ENCODE data around the gene FGFR3. TPM values are rescaled to one million over a fixed set of nuclear protein-coding genes. Genes with fewer than 3 reads are reported as not detected.

Gene FGFR3
- total and polyA plus RNA-seq, 2 of the 4 experiments (the other 2 are of a cell fraction): 0.18 to 0.67 TPM

DNA sequence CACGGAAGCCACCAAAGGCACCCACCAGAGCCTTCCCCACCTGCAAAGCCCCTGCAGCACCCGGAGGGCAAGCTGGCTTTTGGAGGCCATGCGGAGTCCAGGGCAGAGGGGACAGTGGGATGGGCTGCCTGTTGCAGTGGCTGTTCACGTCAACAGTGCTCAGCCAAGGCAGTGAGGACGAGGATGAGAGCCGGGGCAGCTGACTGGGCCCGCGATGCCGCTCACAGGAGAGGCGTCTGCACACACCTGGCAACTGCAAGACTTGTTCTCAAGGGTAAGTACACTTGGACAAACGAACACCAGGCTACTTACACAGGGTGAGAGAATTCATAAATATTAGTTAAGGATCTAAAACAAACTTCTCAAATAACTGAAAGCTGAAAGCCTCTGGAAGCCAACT is 19.6 kb downstream of the FGFR3 start:
- no peak overlapping the region for H3K27ac ChIP-seq (ENCODE audit: insufficient read depth, low read length)
- H3K14ac ChIP-seq (replicated peaks; ENCODE audit: low read depth, low read length): no peak overlapping the region
- no peak overlapping the region for H3K18ac ChIP-seq (ENCODE audit: low read depth, low read length)
- H3K4me2 ChIP-seq (ENCODE audit: low read depth, low read length): no peak overlapping the region
- H4K8ac ChIP-seq (ENCODE audit: low read depth in 2 of 2, low read length in 2 of 2): no peak overlapping the region
- no peak overlapping the region for H3K23ac ChIP-seq (ENCODE audit: low read depth, low read length)
- H2BK120ac ChIP-seq (ENCODE audit: low read depth, low read length): no peak overlapping the region
- no peaks in the 10 kb centered on the region for H3K79me1 ChIP-seq (ENCODE audit: low read depth in 1 of 2, low read length in 2 of 2)
- no peak overlapping the region for H2BK5ac ChIP-seq (ENCODE audit: low read depth, low read length, poor library complexity, severe bottlenecking)
- no peak overlapping the region for H2BK15ac ChIP-seq (ENCODE audit: low read depth, low read length)
- in situ Hi-C loops (cut with MboI; ENCODE audit: low sequenced_read_pairs): loop anchor here (5.0 kb wide), 1 partner anchor 70 kb away; no protein-coding TSS in a partner anchor
- DNase-seq (no peak), ATAC-seq (ENCODE audit: low read depth) (no peak)
- peaks cover 38% of the 10 kb centered on the region for H3K36me3 ChIP-seq (ENCODE audit: control insufficient read depth, insufficient read depth, low read length)
- no peak overlapping the region for H2AK5ac ChIP-seq (ENCODE audit: low read depth, low read length)
- TF ChIP-seq, protein P1, sequence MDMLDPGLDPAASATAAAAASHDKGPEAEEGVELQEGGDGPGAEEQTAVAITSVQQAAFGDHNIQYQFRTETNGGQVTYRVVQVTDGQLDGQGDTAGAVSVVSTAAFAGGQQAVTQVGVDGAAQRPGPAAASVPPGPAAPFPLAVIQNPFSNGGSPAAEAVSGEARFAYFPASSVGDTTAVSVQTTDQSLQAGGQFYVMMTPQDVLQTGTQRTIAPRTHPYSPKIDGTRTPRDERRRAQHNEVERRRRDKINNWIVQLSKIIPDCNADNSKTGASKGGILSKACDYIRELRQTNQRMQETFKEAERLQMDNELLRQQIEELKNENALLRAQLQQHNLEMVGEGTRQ (IDR thresholded peaks at IDR 0.05; ENCODE audit: low read depth, low read length): no peak
- TF ChIP-seq, protein P2, sequence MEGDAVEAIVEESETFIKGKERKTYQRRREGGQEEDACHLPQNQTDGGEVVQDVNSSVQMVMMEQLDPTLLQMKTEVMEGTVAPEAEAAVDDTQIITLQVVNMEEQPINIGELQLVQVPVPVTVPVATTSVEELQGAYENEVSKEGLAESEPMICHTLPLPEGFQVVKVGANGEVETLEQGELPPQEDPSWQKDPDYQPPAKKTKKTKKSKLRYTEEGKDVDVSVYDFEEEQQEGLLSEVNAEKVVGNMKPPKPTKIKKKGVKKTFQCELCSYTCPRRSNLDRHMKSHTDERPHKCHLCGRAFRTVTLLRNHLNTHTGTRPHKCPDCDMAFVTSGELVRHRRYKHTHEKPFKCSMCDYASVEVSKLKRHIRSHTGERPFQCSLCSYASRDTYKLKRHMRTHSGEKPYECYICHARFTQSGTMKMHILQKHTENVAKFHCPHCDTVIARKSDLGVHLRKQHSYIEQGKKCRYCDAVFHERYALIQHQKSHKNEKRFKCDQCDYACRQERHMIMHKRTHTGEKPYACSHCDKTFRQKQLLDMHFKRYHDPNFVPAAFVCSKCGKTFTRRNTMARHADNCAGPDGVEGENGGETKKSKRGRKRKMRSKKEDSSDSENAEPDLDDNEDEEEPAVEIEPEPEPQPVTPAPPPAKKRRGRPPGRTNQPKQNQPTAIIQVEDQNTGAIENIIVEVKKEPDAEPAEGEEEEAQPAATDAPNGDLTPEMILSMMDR (conservative IDR thresholded peaks at IDR 0.05; ENCODE audit: low read depth, low read length): no peak
- TF ChIP-seq RAD21 (IDR thresholded peaks at IDR 0.05; ENCODE audit: low read length): no peak
- no peak for TF ChIP-seq MAFK (IDR thresholded peaks at IDR 0.05; ENCODE audit: low read depth, low read length)
- TF ChIP-seq CEBPB (IDR thresholded peaks at IDR 0.05; ENCODE audit: low read depth, low read length): no peak
- TF ChIP-seq, protein P3, sequence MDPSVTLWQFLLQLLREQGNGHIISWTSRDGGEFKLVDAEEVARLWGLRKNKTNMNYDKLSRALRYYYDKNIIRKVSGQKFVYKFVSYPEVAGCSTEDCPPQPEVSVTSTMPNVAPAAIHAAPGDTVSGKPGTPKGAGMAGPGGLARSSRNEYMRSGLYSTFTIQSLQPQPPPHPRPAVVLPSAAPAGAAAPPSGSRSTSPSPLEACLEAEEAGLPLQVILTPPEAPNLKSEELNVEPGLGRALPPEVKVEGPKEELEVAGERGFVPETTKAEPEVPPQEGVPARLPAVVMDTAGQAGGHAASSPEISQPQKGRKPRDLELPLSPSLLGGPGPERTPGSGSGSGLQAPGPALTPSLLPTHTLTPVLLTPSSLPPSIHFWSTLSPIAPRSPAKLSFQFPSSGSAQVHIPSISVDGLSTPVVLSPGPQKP (IDR thresholded peaks at IDR 0.05; ENCODE audit: borderline replicate concordance, low read depth, low read length): no peak
- TF ChIP-seq FOS (IDR thresholded peaks at IDR 0.05; ENCODE audit: low read depth, low read length): no peak
- no peak for TF ChIP-seq MAZ (IDR thresholded peaks at IDR 0.05; ENCODE audit: borderline replicate concordance, low read depth, low read length)
- TF ChIP-seq MXI1 (IDR thresholded peaks at IDR 0.05; ENCODE audit: borderline replicate concordance, low read depth, low read length): no peak
- no peak for TF ChIP-seq CHD1 (IDR thresholded peaks at IDR 0.05; ENCODE audit: low read depth, low read length)
- TF ChIP-seq POLR2A (IDR thresholded peaks at IDR 0.05; ENCODE audit: low read depth, low read length): no peak
- TF ChIP-seq RFX5 (IDR thresholded peaks at IDR 0.05; ENCODE audit: low read depth, low read length): no peak
- no peak for TF ChIP-seq BHLHE40 (IDR thresholded peaks at IDR 0.05; ENCODE audit: low read depth, low read length)
- no peak for TF ChIP-seq NFE2L2 (IDR thresholded peaks at IDR 0.05; ENCODE audit: low read depth, low read length)
- no peak for TF ChIP-seq SMC3 (IDR thresholded peaks at IDR 0.05; ENCODE audit: low read depth, low read length)
- no peak for TF ChIP-seq RCOR1 (IDR thresholded peaks at IDR 0.05; ENCODE audit: insufficient replicate concordance, low read length)
- H3K9ac ChIP-seq (ENCODE audit: low read depth, low read length): no peak overlapping the region
- dilution Hi-C loops (cut with HindIII; ENCODE audit: low sequenced_read_pairs, unreplicated experiment): no loop called here
- H2BK20ac ChIP-seq (ENCODE audit: low read depth, low read length): no peak overlapping the region
- H3K9me3 ChIP-seq (ENCODE audit: control insufficient read depth, insufficient read depth, low read length): no peaks in the 10 kb centered on the region
- no peak overlapping the region for H4K91ac ChIP-seq (ENCODE audit: insufficient read depth, low read depth, low read length)
- no peak overlapping the region for H4K5ac ChIP-seq (ENCODE audit: low read depth, low read length)
- H3K9me1 ChIP-seq (ENCODE audit: insufficient read depth, low read length): no peaks in the 10 kb centered on the region
- ChIA-PET POLR2A (ENCODE audit: unreplicated experiment) (interaction anchor here (0.6 kb wide), 2 partner anchors 88 to 119 kb away, joined by 3 to 4 read pairs; no protein-coding TSS in a partner anchor), CTCF (interaction anchor here (0.6 to 0.7 kb wide), 2 partner anchors 19 to 1256 kb away, joined by 4 to 5 read pairs; no protein-coding TSS in a partner anchor)
- intact Hi-C loops (cut with micrococcal nuclease): loop anchor here (5.0 kb wide), 1 partner anchor 100 kb away; no protein-coding TSS in a partner anchor
- no peak overlapping the region for H3K4ac ChIP-seq (ENCODE audit: low read depth, low read length)
- H3K4me1 ChIP-seq (ENCODE audit: control insufficient read depth, insufficient read depth, low read length): no peaks in the 10 kb centered on the region
- H3K27me3 ChIP-seq (ENCODE audit: control insufficient read depth, insufficient read depth, low read length): no peaks in the 10 kb centered on the region
- H3K56ac ChIP-seq (ENCODE audit: extremely low read depth, insufficient read depth, low read length): no peak overlapping the region
- BruUV-seq (replicated peaks): TSS peak; percentile 60
- no peak overlapping the region for H3K4me3 ChIP-seq (ENCODE audit: insufficient read depth, low read depth, low read length)
- peak overlapping the region; percentile 50 for H2AK9ac ChIP-seq (replicated peaks; ENCODE audit: low read depth, low read length, poor library complexity)
- 91% methylated on average over 4 of the region's 11 CpGs; no CpG with 5 or more reads in 1 of the 2 experiments for WGBS, 2 experiments (ENCODE audit: extremely low coverage in 2 of 2, insufficient read length in 1 of 2)
- peaks cover 16% of the 10 kb centered on the region for H4K20me1 ChIP-seq (ENCODE audit: insufficient read depth, low read length)
- no peak overlapping the region for H2AFZ ChIP-seq (replicated peaks; ENCODE audit: low read length, poor library complexity)
